ENCODE measurements around the gene STEAP1B.
A peak's percentile ranks its signal among the peaks of the same experiment; 100 is the strongest.
"Not testable (repeated sequence)": the region's sequence is repeated elsewhere in the genome, so short reads cannot be mapped to it uniquely, and the experiment has no call there.

The STEAP1B gene

GRCh38 chr7:22499888-22500689 is at the start of gene STEAP1B:
STEAP1B (minus strand) TSS chr7:22500188; CDS start chr7:22494855, 5,333 bp downstream.
- peak; percentile 57 for DNase-seq

- DNase-seq: no peak
These were observed 49.1 kb upstream of the STEAP1B start for GRCh38 chr7:22549051-22549450.

GRCh38 chr7:22548313-22548712 is 48.3 kb upstream of the STEAP1B start:
- no peak for DNase-seq

- no peak for DNase-seq
These were observed 46.8 kb upstream of the STEAP1B start for GRCh38 chr7:22546769-22547168.

- DNase-seq: no peak
These were observed 45.5 kb upstream of the STEAP1B start for GRCh38 chr7:22545529-22545928.

GRCh38 chr7:22544245-22544644 is 44.3 kb upstream of the STEAP1B start:
- no peak for DNase-seq

- no peak for DNase-seq
These were observed 43.2 kb upstream of the STEAP1B start for GRCh38 chr7:22543169-22543568.

GRCh38 chr7:22542669-22543068 is 42.7 kb upstream of the STEAP1B start:
- no peak for DNase-seq

- DNase-seq: no peak
These were observed 42.3 kb upstream of the STEAP1B start for GRCh38 chr7:22542254-22542653.

GRCh38 chr7:22541789-22542188 is 41.8 kb upstream of the STEAP1B start:
- no peak for DNase-seq

- DNase-seq: not testable (repeated sequence)
These were observed 28.5 kb upstream of the STEAP1B start for GRCh38 chr7:22528537-22528936.

GRCh38 chr7:22524353-22524947 is 24.5 kb upstream of the STEAP1B start:
- DNase-seq: not testable (repeated sequence)

- DNase-seq: peak; percentile 58
These were observed 23.7 kb upstream of the STEAP1B start for GRCh38 chr7:22523478-22524352.

GRCh38 chr7:22519560-22519959 is 19.6 kb upstream of the STEAP1B start:
- DNase-seq: not testable (repeated sequence)

GRCh38 chr7:22516950-22517349 is 17.0 kb upstream of the STEAP1B start:
- not testable (repeated sequence) for DNase-seq

- not testable (repeated sequence) for DNase-seq
These were observed 15.0 kb upstream of the STEAP1B start for GRCh38 chr7:22514963-22515362.

GRCh38 chr7:22507320-22507719 is 7.3 kb upstream of the STEAP1B start:
- not testable (repeated sequence) for DNase-seq

GRCh38 chr7:22506316-22507020 is 6.5 kb upstream of the STEAP1B start:
- not testable (repeated sequence) for DNase-seq

GRCh38 chr7:22504519-22504918 is 4.5 kb upstream of the STEAP1B start:
- DNase-seq: not testable (repeated sequence)

GRCh38 chr7:22502104-22502503 is 2.1 kb upstream of the STEAP1B start:
- not testable (repeated sequence) for DNase-seq

GRCh38 chr7:22501336-22501735 is 1.3 kb upstream of the STEAP1B start:
- DNase-seq: not testable (repeated sequence)

- no peak for DNase-seq
These were observed 944 bp downstream of the STEAP1B start for GRCh38 chr7:22499044-22499443.

- DNase-seq: not testable (repeated sequence)
These were observed 3.1 kb downstream of the STEAP1B start for GRCh38 chr7:22496912-22497311.
